Measurements from ENCODE around the gene MYH7. TPM values are rescaled to one million over a fixed set of nuclear protein-coding genes. Genes with fewer than 3 reads are reported as not detected.
"Not testable (repeated sequence)": the region's sequence is repeated elsewhere in the genome, so short reads cannot be mapped to it uniquely, and the experiment has no call there.

Gene MYH7
- total RNA-seq, 1 experiment from 2014 or later = not detected

GRCh38 chr14:23430016-23430722, 5.3 kb downstream of the MYH7 start:
- BruUV-seq (replicated peaks) = no TSS peak
- TF ChIP-seq EZH2 (IDR thresholded peaks at IDR 0.05; ENCODE audit: borderline replicate concordance, low read depth, low read length, poor library complexity, severe bottlenecking) = no peak
- TF ChIP-seq, protein P1, sequence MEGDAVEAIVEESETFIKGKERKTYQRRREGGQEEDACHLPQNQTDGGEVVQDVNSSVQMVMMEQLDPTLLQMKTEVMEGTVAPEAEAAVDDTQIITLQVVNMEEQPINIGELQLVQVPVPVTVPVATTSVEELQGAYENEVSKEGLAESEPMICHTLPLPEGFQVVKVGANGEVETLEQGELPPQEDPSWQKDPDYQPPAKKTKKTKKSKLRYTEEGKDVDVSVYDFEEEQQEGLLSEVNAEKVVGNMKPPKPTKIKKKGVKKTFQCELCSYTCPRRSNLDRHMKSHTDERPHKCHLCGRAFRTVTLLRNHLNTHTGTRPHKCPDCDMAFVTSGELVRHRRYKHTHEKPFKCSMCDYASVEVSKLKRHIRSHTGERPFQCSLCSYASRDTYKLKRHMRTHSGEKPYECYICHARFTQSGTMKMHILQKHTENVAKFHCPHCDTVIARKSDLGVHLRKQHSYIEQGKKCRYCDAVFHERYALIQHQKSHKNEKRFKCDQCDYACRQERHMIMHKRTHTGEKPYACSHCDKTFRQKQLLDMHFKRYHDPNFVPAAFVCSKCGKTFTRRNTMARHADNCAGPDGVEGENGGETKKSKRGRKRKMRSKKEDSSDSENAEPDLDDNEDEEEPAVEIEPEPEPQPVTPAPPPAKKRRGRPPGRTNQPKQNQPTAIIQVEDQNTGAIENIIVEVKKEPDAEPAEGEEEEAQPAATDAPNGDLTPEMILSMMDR (conservative IDR thresholded peaks at IDR 0.05; ENCODE audit: low read depth, low read length) = no peak
- no peak for DNase-seq (ENCODE audit: low spot score)
- no peaks in the 10 kb centered on the region for H3K4me1 ChIP-seq (ENCODE audit: insufficient read depth, low read length, poor library complexity, severe bottlenecking)
- H3K4me3 ChIP-seq (ENCODE audit: low read depth, low read length, poor library complexity, severe bottlenecking) = no peak overlapping the region
- POLR2A ChIA-PET (ENCODE audit: low non-redundant PET) = no interaction called here
- no peaks in the 10 kb centered on the region for H3K36me3 ChIP-seq (ENCODE audit: insufficient read depth, low read length, poor library complexity, severe bottlenecking)
- intact Hi-C loops (cut with micrococcal nuclease; ENCODE audit: unreplicated experiment) = no loop called here
- no peaks in the 10 kb centered on the region for H3K9me3 ChIP-seq (ENCODE audit: low read depth, low read length, poor library complexity, severe bottlenecking)
- CTCF ChIA-PET = interaction anchor here (0.6 kb wide), 1 partner anchor 48 kb away, joined by 4 read pairs; no protein-coding TSS in a partner anchor
- no peaks in the 10 kb centered on the region for H3K27me3 ChIP-seq (replicated peaks; ENCODE audit: insufficient read depth, low read depth, low read length, poor library complexity)
- H3K27ac ChIP-seq (ENCODE audit: low read depth, low read length, poor library complexity, severe bottlenecking) = no peak overlapping the region

GRCh38 chr14:23428686-23429495, 6.6 kb downstream of the MYH7 start:
- no peak for TF ChIP-seq EZH2 (IDR thresholded peaks at IDR 0.05; ENCODE audit: borderline replicate concordance, low read depth, low read length, poor library complexity, severe bottlenecking)
- TF ChIP-seq, protein P1 (conservative IDR thresholded peaks at IDR 0.05; ENCODE audit: low read depth, low read length) = no peak
- intact Hi-C loops (cut with micrococcal nuclease; ENCODE audit: unreplicated experiment) = no loop called here
- H3K27ac ChIP-seq (ENCODE audit: low read depth, low read length, poor library complexity, severe bottlenecking) = no peak overlapping the region
- no peak for DNase-seq (ENCODE audit: low spot score)
- CTCF ChIA-PET = no interaction called here
- BruUV-seq (replicated peaks) = no TSS peak
- POLR2A ChIA-PET (ENCODE audit: low non-redundant PET) = no interaction called here
- no peaks in the 10 kb centered on the region for H3K27me3 ChIP-seq (replicated peaks; ENCODE audit: insufficient read depth, low read depth, low read length, poor library complexity)
- no peaks in the 10 kb centered on the region for H3K9me3 ChIP-seq (ENCODE audit: low read depth, low read length, poor library complexity, severe bottlenecking)
- no peaks in the 10 kb centered on the region for H3K4me1 ChIP-seq (ENCODE audit: insufficient read depth, low read length, poor library complexity, severe bottlenecking)
- no peaks in the 10 kb centered on the region for H3K36me3 ChIP-seq (ENCODE audit: insufficient read depth, low read length, poor library complexity, severe bottlenecking)
- no peak overlapping the region for H3K4me3 ChIP-seq (ENCODE audit: low read depth, low read length, poor library complexity, severe bottlenecking)

GRCh38 chr14:23425798-23426197, 9.7 kb downstream of the MYH7 start:
- BruUV-seq (replicated peaks); POLR2A ChIA-PET (ENCODE audit: low non-redundant PET); CTCF ChIA-PET; DNase-seq (ENCODE audit: low spot score); H3K4me1 ChIP-seq (ENCODE audit: insufficient read depth, low read length, poor library complexity, severe bottlenecking); intact Hi-C loops (cut with micrococcal nuclease; ENCODE audit: unreplicated experiment); H3K36me3 ChIP-seq (ENCODE audit: insufficient read depth, low read length, poor library complexity, severe bottlenecking); H3K27ac ChIP-seq (ENCODE audit: low read depth, low read length, poor library complexity, severe bottlenecking); H3K27me3 ChIP-seq (replicated peaks; ENCODE audit: insufficient read depth, low read depth, low read length, poor library complexity); H3K4me3 ChIP-seq (ENCODE audit: low read depth, low read length, poor library complexity, severe bottlenecking); H3K9me3 ChIP-seq (ENCODE audit: low read depth, low read length, poor library complexity, severe bottlenecking): not testable (repeated sequence)
